CD4-positive, alpha-beta T cell treated with Interleukin-1 beta for 1 hour (primary cell): ENCODE measurements around the gene LARP4B.

Source experiments
- DNase-seq, 2 donors: peaks; one replicate each; pipeline ENCODE4 v3.0.0-alpha.2; 2020 to 2022

Gene LARP4B

DNA sequence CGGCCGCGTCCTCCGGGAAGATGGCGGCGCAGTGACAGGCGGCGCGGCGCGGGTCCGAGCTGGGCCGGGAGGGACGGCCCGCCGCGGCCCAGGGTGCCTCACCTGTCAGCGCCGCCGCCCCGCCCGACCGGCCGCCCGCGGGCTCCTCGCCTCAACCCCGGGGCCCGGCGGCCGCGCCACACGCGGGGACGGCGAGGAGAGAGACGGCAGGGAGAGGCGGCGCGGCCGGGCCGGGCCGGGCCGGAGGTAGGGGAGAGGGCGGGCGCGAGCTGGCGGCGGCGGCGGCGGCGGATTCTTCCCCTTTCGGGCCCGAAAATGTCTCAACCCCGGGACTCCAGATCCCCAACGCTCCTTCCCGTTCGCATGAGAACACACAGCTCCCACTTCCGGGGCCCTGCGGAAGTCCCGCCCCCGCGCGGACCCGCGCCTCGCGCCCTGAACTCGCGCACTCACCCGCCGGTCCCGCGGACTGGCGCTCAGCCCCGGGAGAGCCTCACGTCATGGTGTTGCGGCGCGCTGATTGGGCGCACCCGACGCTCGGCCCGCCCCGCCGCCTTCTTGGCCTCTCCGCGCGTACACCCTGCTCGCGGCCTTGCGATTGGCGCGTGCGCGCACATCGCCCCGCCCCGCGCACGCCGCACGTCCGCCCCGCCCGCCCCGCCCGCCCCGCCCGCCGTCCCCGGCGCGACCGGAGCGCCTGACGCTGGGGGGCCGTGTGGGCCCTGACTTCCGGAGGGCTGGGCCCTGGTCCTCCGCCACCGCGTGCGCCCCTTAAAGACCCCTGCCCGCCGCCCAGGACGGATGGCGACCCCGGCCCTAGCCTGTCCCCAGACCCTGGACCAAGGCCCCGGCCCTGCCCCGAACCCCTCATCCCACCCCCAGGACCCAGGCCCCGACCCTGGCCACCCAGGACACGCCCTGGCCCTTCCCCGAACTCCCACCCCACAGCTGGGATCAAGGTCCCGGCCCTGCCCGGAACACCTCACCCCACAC is at the start of gene LARP4B:
Gene LARP4B, minus strand, starts transcription at position 380 of the 993 bp plus-strand sequence. CDS start 45,984 bp downstream, outside the sequence.
- peak; percentile 97 to 98 for DNase-seq

GRCh38 chr10:980468-981093 is 49.1 kb upstream of the LARP4B start:
- DNase-seq, result no peak

GRCh38 chr10:978826-979421 is 47.4 kb upstream of the LARP4B start:
- DNase-seq, result no peak

- no peak for DNase-seq
These were observed 44.8 kb upstream of the LARP4B start for GRCh38 chr10:976316-976715.

- DNase-seq, result no peak
These were observed 43.2 kb upstream of the LARP4B start for GRCh38 chr10:974785-975074.

- DNase-seq, result no peak
These were observed 42.7 kb upstream of the LARP4B start for GRCh38 chr10:974038-974784.

DNA sequence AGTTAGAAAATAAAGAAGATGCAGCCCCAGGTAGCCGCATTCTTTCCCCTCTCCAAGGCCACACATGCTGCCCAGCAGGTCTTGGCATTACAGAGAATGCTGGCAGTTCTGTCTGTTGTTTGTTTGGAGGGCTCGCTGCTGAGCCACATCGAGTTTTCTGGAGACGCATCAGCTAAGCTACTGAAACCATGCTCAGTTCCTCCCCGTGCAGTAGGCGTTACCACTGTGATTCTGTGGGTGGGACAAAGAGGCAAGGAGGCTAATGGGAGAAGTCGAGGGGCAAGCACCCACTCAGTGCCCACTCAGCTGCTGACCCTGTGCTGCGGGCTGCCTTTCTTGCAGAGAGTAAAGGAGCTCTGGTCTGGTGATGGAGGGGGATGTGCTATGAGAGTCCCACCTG is 41.3 kb upstream of the LARP4B start:
- DNase-seq, result no peak

GRCh38 chr10:971613-972012 is 40.1 kb upstream of the LARP4B start:
- no peak for DNase-seq

- peak in 1 of 2 donors; percentile 5 for DNase-seq
These were observed 39.6 kb upstream of the LARP4B start for GRCh38 chr10:971150-971542.

GRCh38 chr10:970311-971149 is 39.0 kb upstream of the LARP4B start:
- DNase-seq, result no peak

DNA sequence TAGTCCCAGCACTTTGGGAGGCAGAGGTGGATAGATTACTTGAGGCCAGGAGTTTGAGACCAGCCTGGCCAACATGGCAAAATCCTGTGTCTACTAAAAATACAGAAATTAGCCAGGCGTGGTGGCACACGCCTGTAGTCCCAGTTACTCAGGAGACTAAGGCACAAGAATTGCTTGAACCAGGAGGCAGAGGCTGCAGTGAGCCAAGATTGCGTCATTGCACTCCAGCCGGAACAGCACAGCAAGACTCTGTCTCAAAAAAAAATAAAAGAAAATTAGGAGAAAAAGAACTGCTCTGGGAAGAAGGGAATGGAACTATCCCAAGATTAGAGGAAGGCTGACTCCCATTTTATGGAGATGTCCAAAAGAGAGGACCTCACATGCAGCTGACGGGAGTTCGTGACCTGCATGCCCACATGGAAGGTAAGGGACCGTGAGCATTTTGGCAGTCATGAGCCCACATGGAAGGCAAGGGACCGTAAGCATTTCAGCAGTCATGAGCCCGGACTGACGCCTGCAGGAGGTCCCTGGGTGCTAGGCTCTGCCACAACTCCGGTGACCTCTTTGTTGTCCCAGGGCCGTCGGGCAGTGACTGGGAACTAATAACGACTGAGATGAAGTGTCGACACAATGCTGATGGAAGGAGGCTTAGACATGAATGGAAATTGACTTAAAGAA is 38.1 kb upstream of the LARP4B start:
- no peak for DNase-seq

- DNase-seq, result no peak
These were observed 37.2 kb upstream of the LARP4B start for GRCh38 chr10:968546-969199.

- DNase-seq, result no peak
These were observed 35.1 kb upstream of the LARP4B start for GRCh38 chr10:966466-967235.

GRCh38 chr10:964988-965417 is 33.5 kb upstream of the LARP4B start:
- DNase-seq, result no peak

GRCh38 chr10:964321-964987 is 32.9 kb upstream of the LARP4B start:
- no peak for DNase-seq

DNA sequence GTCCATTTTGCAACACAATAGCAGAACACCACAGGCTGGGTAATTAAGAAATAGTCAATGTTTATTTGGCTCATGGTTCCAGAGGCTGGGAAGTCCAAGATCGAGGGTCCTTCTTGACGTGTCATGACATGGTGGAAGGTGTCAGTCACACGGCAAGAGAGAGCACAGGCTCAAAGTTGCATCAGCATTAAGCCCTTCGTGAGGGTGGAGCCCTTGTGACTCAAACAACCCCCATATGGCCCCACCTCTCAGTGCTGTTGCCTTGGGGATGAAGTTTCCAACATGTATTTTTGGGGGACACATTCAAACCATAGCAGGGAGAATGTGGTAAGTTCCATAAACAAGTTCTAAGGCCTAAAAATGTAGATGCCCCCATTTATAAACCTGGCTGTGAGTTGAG is 32.1 kb upstream of the LARP4B start:
- no peak for DNase-seq

DNA sequence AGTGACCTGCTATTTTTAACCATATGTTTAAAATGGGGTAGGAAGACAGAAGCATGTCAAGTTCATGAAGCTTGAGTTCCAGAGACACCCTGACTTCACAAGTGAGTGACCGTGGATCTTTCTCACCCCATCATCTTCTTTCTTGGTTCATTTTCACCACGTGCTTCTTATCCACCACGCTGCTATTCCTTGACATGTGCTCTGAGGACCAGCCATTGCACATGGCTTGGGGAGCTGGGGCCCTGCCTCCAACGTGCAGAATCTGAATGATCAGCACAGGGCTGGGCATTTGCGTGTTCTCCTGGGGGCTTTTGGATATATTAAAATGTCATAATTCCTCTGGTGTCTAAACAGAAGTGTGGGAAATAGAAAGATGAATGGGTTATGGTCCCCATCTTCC is 31.7 kb upstream of the LARP4B start:
- DNase-seq, result no peak

DNA sequence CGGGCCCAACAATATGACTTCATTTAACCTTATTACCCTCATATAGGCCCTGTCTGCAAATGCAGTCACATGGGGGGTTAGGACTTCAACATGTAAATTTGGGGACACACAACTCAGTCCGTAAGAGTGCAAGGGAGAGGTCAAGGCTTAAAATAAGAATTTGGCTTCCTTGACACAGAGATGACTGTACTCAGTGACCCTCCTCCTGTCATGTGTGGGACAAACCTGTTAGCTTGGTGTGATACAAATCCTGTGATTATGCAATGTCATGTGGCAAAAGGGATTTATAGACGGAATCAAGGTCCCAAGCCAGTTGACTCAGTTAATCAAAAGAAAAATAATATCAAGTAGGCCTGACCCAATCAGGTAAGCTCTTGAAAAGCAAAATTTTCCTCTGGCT is 30.8 kb upstream of the LARP4B start:
- no peak for DNase-seq

DNA sequence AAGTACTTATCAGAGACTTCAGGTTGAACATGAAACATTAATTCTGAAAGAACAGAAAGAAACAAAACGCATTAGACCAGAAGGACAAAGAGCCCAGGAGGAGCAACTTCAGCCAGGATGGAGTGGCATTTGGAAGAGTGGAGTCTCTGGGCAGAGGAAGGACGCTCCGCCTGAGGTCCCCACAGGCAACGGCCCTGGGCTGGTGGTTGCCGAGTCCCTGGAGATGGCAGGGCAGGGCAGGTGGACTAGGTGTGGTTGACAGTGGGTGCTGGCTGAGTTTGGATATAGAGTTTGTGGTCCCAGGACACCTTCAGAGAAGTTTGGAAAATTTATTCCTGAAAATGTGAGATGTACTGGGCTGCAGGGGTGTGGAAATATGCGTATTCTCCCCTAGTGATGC is 27.4 kb upstream of the LARP4B start:
- no peak for DNase-seq

GRCh38 chr10:958106-958505 is 26.6 kb upstream of the LARP4B start:
- no peak for DNase-seq
